ENCODE results near the gene NTN1. TPM values are rescaled to one million over a fixed set of nuclear protein-coding genes. Genes with fewer than 3 reads are reported as not detected.

The NTN1 gene
- total RNA-seq, 2 donors from 2014 or later: 17.0 to 40.4 TPM

- whole genome bisulfite sequencing, 2 experiments (ENCODE audit: insufficient coverage in 1 of 2, insufficient read length in 1 of 2): 88 to 95% methylated on average over 3 to 7 of the region's 7 CpGs
- Histone ChIP-seq H3K9me3 (ENCODE audit: control insufficient read depth, low read length) (no peaks in the 10 kb centered on the region), H3K9ac (ENCODE audit: extremely low read depth, low read length, poor library complexity, severe bottlenecking) (no peak overlapping the region), H3K4me3 (ENCODE audit: low read length) (no peak overlapping the region), H3K36me3 (ENCODE audit: control insufficient read depth, insufficient read depth, low read length) (no peaks in the 10 kb centered on the region), H3K27me3 (ENCODE audit: control insufficient read depth, insufficient read depth, low read length, poor library complexity, severe bottlenecking) (no peaks in the 10 kb centered on the region), H3K27ac (ENCODE audit: low read depth, low read length) (no peak overlapping the region), H3K4me1 (ENCODE audit: control insufficient read depth, insufficient read depth, low read length) (peaks cover 5% of the 10 kb centered on the region)
- no peaks in the 10 kb centered on the region for H3K27me3 Mint-ChIP-seq (ENCODE audit: insufficient read depth)
- H3K4me3 Mint-ChIP-seq: no peak overlapping the region
- H3K4me1 Mint-ChIP-seq: peaks cover 29% of the 10 kb centered on the region
- TF ChIP-seq CTCF (conservative IDR thresholded peaks at IDR 0.05): no peak
- H3K27ac Mint-ChIP-seq: no peak overlapping the region
- H3K36me3 Mint-ChIP-seq (ENCODE audit: low read depth): peaks cover 5% of the 10 kb centered on the region
- peak; percentile 53 for DNase-seq
- no peaks in the 10 kb centered on the region for H3K9me3 Mint-ChIP-seq
Observed at GRCh38 chr17:9110501-9110900, 89.2 kb downstream of the NTN1 start.

- H3K36me3 ChIP-seq (ENCODE audit: control insufficient read depth, insufficient read depth, low read length): no peaks in the 10 kb centered on the region
- Mint-ChIP-seq H3K9me3 (peaks cover 6% of the 10 kb centered on the region), H3K4me1 (peaks cover 26% of the 10 kb centered on the region), H3K36me3 (ENCODE audit: low read depth) (peaks cover 13% of the 10 kb centered on the region), H3K27me3 (ENCODE audit: insufficient read depth) (peaks cover 3% of the 10 kb centered on the region), H3K27ac (peak overlapping the region; percentile 44), H3K4me3 (peak overlapping the region; percentile 32)
- H3K4me3 ChIP-seq (ENCODE audit: low read length): no peak overlapping the region
- H3K9me3 ChIP-seq (ENCODE audit: control insufficient read depth, low read length): no peaks in the 10 kb centered on the region
- peak; percentile 56 for TF ChIP-seq CTCF (conservative IDR thresholded peaks at IDR 0.05)
- peak; percentile 97 for DNase-seq
- no peaks in the 10 kb centered on the region for H3K27me3 ChIP-seq (ENCODE audit: control insufficient read depth, insufficient read depth, low read length, poor library complexity, severe bottlenecking)
- WGBS, 2 experiments (ENCODE audit: insufficient coverage in 1 of 2, insufficient read length in 1 of 2): 33 to 37% methylated on average over 26 to 41 of the region's 41 CpGs
- H3K27ac ChIP-seq (ENCODE audit: low read depth, low read length): no peak overlapping the region
- H3K9ac ChIP-seq (ENCODE audit: extremely low read depth, low read length, poor library complexity, severe bottlenecking): no peak overlapping the region
- H3K4me1 ChIP-seq (ENCODE audit: control insufficient read depth, insufficient read depth, low read length): peaks cover 14% of the 10 kb centered on the region
Observed at GRCh38 chr17:9115214-9116191, 94.2 kb downstream of the NTN1 start.

- Histone ChIP-seq H3K9ac (ENCODE audit: extremely low read depth, low read length, poor library complexity, severe bottlenecking) (no peak overlapping the region), H3K27me3 (ENCODE audit: control insufficient read depth, insufficient read depth, low read length, poor library complexity, severe bottlenecking) (no peaks in the 10 kb centered on the region), H3K27ac (ENCODE audit: low read depth, low read length) (peak overlapping the region; percentile 21), H3K4me1 (ENCODE audit: control insufficient read depth, insufficient read depth, low read length) (peaks cover 17% of the 10 kb centered on the region), H3K9me3 (ENCODE audit: control insufficient read depth, low read length) (no peaks in the 10 kb centered on the region), H3K4me3 (ENCODE audit: low read length) (no peak overlapping the region), H3K36me3 (ENCODE audit: control insufficient read depth, insufficient read depth, low read length) (no peaks in the 10 kb centered on the region)
- DNase-seq: peak; percentile 54
- Mint-ChIP-seq H3K27me3 (ENCODE audit: insufficient read depth) (peaks cover 3% of the 10 kb centered on the region), H3K4me1 (peaks cover 18% of the 10 kb centered on the region), H3K9me3 (peaks cover 6% of the 10 kb centered on the region), H3K4me3 (peak overlapping the region; percentile 32), H3K36me3 (ENCODE audit: low read depth) (peaks cover 13% of the 10 kb centered on the region), H3K27ac (peak overlapping the region; percentile 53)
- no peak for TF ChIP-seq CTCF (conservative IDR thresholded peaks at IDR 0.05)
- WGBS, 2 experiments (ENCODE audit: insufficient coverage in 1 of 2, insufficient read length in 1 of 2): 64 to 72% methylated on average over 4 to 11 of the region's 11 CpGs
Observed at GRCh38 chr17:9116311-9116835, 95.1 kb downstream of the NTN1 start.
